B cell (primary cell): ENCODE measurements around the gene NLRP5. TPM values are rescaled to one million over a fixed set of nuclear protein-coding genes. Genes with fewer than 3 reads are reported as not detected.
"Not testable (repeated sequence)": the region's sequence is repeated elsewhere in the genome, so short reads cannot be mapped to it uniquely, and the experiment has no call there.

Experiments used
- ATAC-seq: fragments of 200-7000 bp; cut with Tn5 transposase; one replicate; pipeline ENCODE4 v1.10.0; 2021; ENCODE audit warnings: low read depth, mild to moderate bottlenecking, moderate number of reproducible peaks, moderate library complexity
- CTCF ChIA-PET: fragments of 350-600 bp; sonication (Branson Sonifier 250); formaldehyde crosslinking; loops from one replicate; lab custom pipeline; 2021; ENCODE audit warnings: antibody characterized with exemption, inconsistent platforms; lab: Charles Lee
- POLR2A ChIA-PET: fragments of 350-600 bp; sonication (Branson Sonifier 250); formaldehyde crosslinking; loops from one replicate; lab custom pipeline; 2021; ENCODE audit warnings: antibody characterized with exemption; lab: Charles Lee
- DNase-seq: peaks from one replicate; pipeline ENCODE4 v3.0.0; 2013
- H2AFZ ChIP-seq: 2 replicates; pipeline ENCODE4 v1.6.1; 2012; ENCODE audit warnings: mild to moderate bottlenecking, low read depth, low read length; ENCODE audit not compliant: insufficient read depth, poor library complexity, severe bottlenecking
- H3K27ac ChIP-seq, 2 donors: 1 replicate in 1 of 2; 2 replicates in 1 of 2; pipeline ENCODE4 v1.5.1; 2012 to 2013; ENCODE audit warnings: low read length in 2 of 2, mild to moderate bottlenecking in 2 of 2, moderate library complexity in 1 of 2
- H3K27me3 ChIP-seq, 4 experiments: fragments of 200-600 bp in 1 of 4; sonication (generic) in 1 of 4; replicated peaks in 1 of 4; 1 replicate in 2 of 4; 2 replicates in 2 of 4; pipeline versions ENCODE4 v1.6.1 to v1.7.0; 2013 to 2016; ENCODE audit warnings: low read length in 3 of 4, mild to moderate bottlenecking in 2 of 4, mixed read lengths in 1 of 4, moderate library complexity in 1 of 4; ENCODE audit not compliant: insufficient read depth in 4 of 4, control insufficient read depth in 3 of 4; ENCODE audit errors: control extremely low read depth in 1 of 4
- H3K36me3 ChIP-seq, 2 experiments: replicated peaks in 1 of 2; 1 replicate in 1 of 2; 2 replicates in 1 of 2; pipeline versions ENCODE4 v1.6.1 to v1.7.1; 2013; ENCODE audit warnings: low read length in 1 of 2; ENCODE audit not compliant: insufficient read depth in 2 of 2, control insufficient read depth in 1 of 2; ENCODE audit errors: control extremely low read depth in 1 of 2, extremely low read depth in 1 of 2
- H3K4me1 ChIP-seq, 2 donors: fragments of 200-600 bp in 1 of 2; sonication (generic) in 1 of 2; 1 replicate in 1 of 2; 2 replicates in 1 of 2; pipeline versions ENCODE4 v1.5.1 to v1.6.1; 2013 to 2017; ENCODE audit warnings: low read length in 2 of 2; ENCODE audit not compliant: control insufficient read depth in 2 of 2, insufficient read depth in 2 of 2
- H3K4me2 ChIP-seq: replicated peaks from 2 replicates; pipeline ENCODE3; 2012; ENCODE audit warnings: mild to moderate bottlenecking, low read depth, low read length; ENCODE audit not compliant: poor library complexity, severe bottlenecking
- H3K4me3 ChIP-seq, 5 experiments: fragments of 200-600 bp in 1 of 5; sonication (generic) in 1 of 5; 1 replicate in 3 of 5; 2 replicates in 2 of 5; pipeline versions ENCODE4 v1.5.1 to v1.7.0; 2011 to 2016; ENCODE audit warnings: low read length in 4 of 5, mild to moderate bottlenecking in 4 of 5, low read depth in 2 of 5, control low read depth in 1 of 5, moderate library complexity in 1 of 5; ENCODE audit not compliant: insufficient read depth in 1 of 5; ENCODE audit errors: control extremely low read depth in 1 of 5, extremely low read depth in 1 of 5
- H3K79me2 ChIP-seq: fragments of 200-600 bp; sonication (generic); one replicate; pipeline ENCODE4 v1.6.0; 2016; ENCODE audit warnings: low read length; ENCODE audit not compliant: control insufficient read depth, insufficient read depth
- H3K9ac ChIP-seq: fragments of 200-600 bp; sonication (generic); 2 replicates; pipeline ENCODE4 v1.6.1; 2017; ENCODE audit warnings: mild to moderate bottlenecking, low read length, moderate library complexity
- H3K9me3 ChIP-seq, 3 donors: one replicate each; pipeline versions ENCODE4 v1.6.1 to v1.7.1; 2013; ENCODE audit warnings: low read length in 2 of 3; ENCODE audit not compliant: control insufficient read depth in 2 of 3, insufficient read depth in 1 of 3; ENCODE audit errors: control extremely low read depth in 1 of 3
- H4K20me1 ChIP-seq: 2 replicates; pipeline ENCODE4 v1.6.0; 2012; ENCODE audit warnings: mild to moderate bottlenecking, low read length; ENCODE audit not compliant: insufficient read depth, control insufficient read depth, poor library complexity, severe bottlenecking
- H3K27ac Mint-ChIP-seq: one replicate; pipeline ENCODE4 v1.8.0; 2021; ENCODE audit warnings: mixed read lengths
- H3K27me3 Mint-ChIP-seq: one replicate; pipeline ENCODE4 v1.8.0; 2021; ENCODE audit warnings: mixed read lengths
- H3K4me1 Mint-ChIP-seq: one replicate; pipeline ENCODE4 v1.8.0; 2021; ENCODE audit warnings: mixed read lengths
- H3K4me3 Mint-ChIP-seq: one replicate; pipeline ENCODE4 v1.8.0; 2021; ENCODE audit warnings: mixed read lengths
- H3K9me3 Mint-ChIP-seq: one replicate; pipeline ENCODE4 v1.8.0; 2022; ENCODE audit warnings: mixed read lengths; ENCODE audit not compliant: insufficient read depth
- CTCF ChIP-seq: fragments of 200-600 bp; IDR thresholded peaks from one replicate; pipeline ENCODE4 v1.8.0; 2022; ENCODE audit warnings: antibody characterized with exemption, mild to moderate bottlenecking
- EZH2 ChIP-seq: IDR thresholded peaks from 2 replicates; pipeline ENCODE4 v1.6.1; 2012; ENCODE audit warnings: borderline replicate concordance, low read depth, mild to moderate bottlenecking, moderate library complexity, low read length; ENCODE audit not compliant: insufficient read depth, poor library complexity, severe bottlenecking
- WGBS: methylation state at CpG from one replicate; pipeline ENCODE4 v1.1.5; 2013; ENCODE audit warnings: missing lambda C conversion rate; ENCODE audit not compliant: insufficient coverage; 5-methylcytosine and 5-hydroxymethylcytosine counted together
- intact Hi-C: fragments of 100-400 bp; cut with micrococcal nuclease; formaldehyde crosslinking; loops from one replicate; pipeline ENCODE4 v1.10.0; 2022
- polyA plus RNA-seq: library from polyadenylated mRNA; depleted of rRNA; stranded (reverse); fragments of >200 nt; gene quantifications from 2 replicates; pipeline ENCODE4 v1.2.3, GENCODE V29; 2012
- total RNA-seq, 2 donors: library from RNA; stranded (reverse); fragments of 120-200 nt in 1 of 2; gene quantifications; 1 replicate in 1 of 2; 2 replicates in 1 of 2; pipeline versions ENCODE4 v1.2.3 to v1.2.4, GENCODE V29; 2013 to 2022

Gene NLRP5
- total and polyA plus RNA-seq, 2 donors (not counting 1 experiment from before 2014, with no cell fraction given) = not detected

DNA sequence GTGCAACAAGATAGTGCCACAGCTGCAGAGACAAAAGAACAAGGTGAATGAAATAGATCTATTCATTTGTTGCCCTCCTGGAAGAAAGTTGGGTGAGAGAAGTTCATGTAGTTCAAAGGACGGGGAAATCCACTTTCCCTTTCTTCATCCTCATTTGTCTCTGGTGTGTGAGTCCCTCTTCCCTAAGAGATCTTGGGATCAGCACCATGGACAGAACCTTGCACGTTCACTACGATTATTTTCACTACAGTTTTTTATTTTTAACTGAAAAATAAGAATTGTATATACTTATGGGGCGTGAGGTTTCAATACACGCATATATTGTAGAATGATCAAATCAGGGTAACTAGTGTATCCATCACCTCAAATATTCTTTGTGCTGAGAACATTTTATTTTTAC is 29.2 kb downstream of the NLRP5 start:
- H3K4me3 ChIP-seq = no peak overlapping the region
- CTCF ChIA-PET = no interaction called here
- no peak overlapping the region for H3K4me3 Mint-ChIP-seq
- peaks cover 0 to 15% (median 0%) of the 10 kb centered on the region in 3 donors for H3K9me3 ChIP-seq
- DNase-seq (no peak), ATAC-seq (no peak)
- POLR2A ChIA-PET = no interaction called here
- H3K27me3 Mint-ChIP-seq = peaks cover 7% of the 10 kb centered on the region
- no peak overlapping the region for H2AFZ ChIP-seq
- no peak overlapping the region for H3K4me2 ChIP-seq
- no peaks in the 10 kb centered on the region for H4K20me1 ChIP-seq
- H3K27me3 ChIP-seq = no peaks in the 10 kb centered on the region
- H3K27ac ChIP-seq = no peak overlapping the region
- intact Hi-C loops = no loop called here
- H3K27ac Mint-ChIP-seq = no peak overlapping the region
- no peaks in the 10 kb centered on the region for H3K4me1 ChIP-seq
- no peaks in the 10 kb centered on the region for H3K36me3 ChIP-seq
- no peaks in the 10 kb centered on the region for H3K79me2 ChIP-seq
- no peak for TF ChIP-seq CTCF
- TF ChIP-seq EZH2 = no peak
- peaks cover 4% of the 10 kb centered on the region for H3K9me3 Mint-ChIP-seq
- WGBS = no CpG with 5 or more reads among the region's 5 CpGs
- H3K9ac ChIP-seq = no peak overlapping the region
- H3K4me1 Mint-ChIP-seq = no peaks in the 10 kb centered on the region

DNA sequence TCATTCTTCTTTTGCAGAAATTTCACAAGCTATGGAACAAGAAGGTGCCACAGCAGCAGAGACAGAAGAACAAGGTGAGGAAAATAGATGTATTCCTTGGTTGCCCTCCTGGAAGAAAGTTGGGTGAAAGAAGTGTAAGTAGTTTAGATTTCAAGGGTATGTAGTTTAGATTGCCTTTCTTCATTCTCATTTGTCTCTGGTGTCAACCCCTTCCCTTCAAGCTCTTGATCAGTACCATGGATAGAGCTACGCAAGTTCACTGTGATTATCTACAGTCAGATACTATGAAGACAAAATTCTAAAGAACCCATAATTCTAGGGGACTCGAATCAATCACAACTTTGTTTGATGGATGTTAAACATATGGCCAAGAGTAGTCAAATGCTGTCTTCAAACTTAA is 32.8 kb downstream of the NLRP5 start:
- CTCF ChIA-PET, H3K4me3 Mint-ChIP-seq, H3K27me3 Mint-ChIP-seq, H3K9ac ChIP-seq, H3K4me1 Mint-ChIP-seq, DNase-seq, H4K20me1 ChIP-seq, H3K9me3 Mint-ChIP-seq, H3K4me1 ChIP-seq, H2AFZ ChIP-seq, H3K4me2 ChIP-seq, H3K4me3 ChIP-seq, ATAC-seq, POLR2A ChIA-PET, H3K27me3 ChIP-seq, H3K36me3 ChIP-seq, H3K27ac Mint-ChIP-seq, intact Hi-C loops, H3K27ac ChIP-seq, H3K79me2 ChIP-seq: not testable (repeated sequence)
- H3K9me3 ChIP-seq = peaks cover 0 to 15% (median 0%) of the 10 kb centered on the region in 3 donors
- WGBS = no CpG with 5 or more reads among the region's 2 CpGs

DNA sequence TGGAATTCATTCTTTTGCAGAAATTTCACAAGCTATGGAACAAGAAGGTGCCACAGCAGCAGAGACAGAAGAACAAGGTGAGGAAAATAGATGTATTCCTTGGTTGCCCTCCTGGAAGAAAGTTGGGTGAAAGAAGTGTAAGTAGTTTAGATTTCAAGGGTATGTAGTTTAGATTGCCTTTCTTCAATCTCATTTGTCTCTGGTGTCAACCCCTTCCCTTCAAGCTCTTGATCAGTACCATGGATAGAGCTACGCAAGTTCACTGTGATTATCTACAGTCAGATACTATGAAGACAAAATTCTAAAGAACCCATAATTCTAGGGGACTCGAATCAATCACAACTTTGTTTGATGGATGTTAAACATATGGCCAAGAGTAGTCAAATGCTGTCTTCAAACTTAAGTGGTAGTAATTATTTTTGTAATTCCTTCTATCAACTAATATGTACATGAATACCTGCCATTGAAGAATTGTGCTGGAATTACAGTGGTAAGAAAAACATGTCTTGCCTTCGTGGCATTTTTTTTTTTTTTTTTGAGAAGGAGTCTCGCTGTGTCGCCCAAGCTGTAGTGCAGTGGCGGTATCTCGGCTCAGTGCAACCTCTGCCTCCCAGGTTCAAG is 33.9 kb downstream of the NLRP5 start:
- H3K79me2 ChIP-seq, H4K20me1 ChIP-seq, H2AFZ ChIP-seq, H3K4me3 ChIP-seq, H3K36me3 ChIP-seq, H3K27me3 ChIP-seq, H3K9ac ChIP-seq, H3K27me3 Mint-ChIP-seq, intact Hi-C loops, H3K4me2 ChIP-seq, H3K27ac ChIP-seq, POLR2A ChIA-PET, H3K9me3 Mint-ChIP-seq, H3K4me1 Mint-ChIP-seq, H3K4me3 Mint-ChIP-seq, H3K27ac Mint-ChIP-seq, H3K4me1 ChIP-seq, DNase-seq, ATAC-seq: not testable (repeated sequence)
- CTCF ChIA-PET = interaction anchor here (0.7 kb wide), 1 partner anchor 9 kb away, joined by 3 read pairs; no protein-coding TSS in a partner anchor
- H3K9me3 ChIP-seq = peaks cover 0 to 14% (median 0%) of the 10 kb centered on the region in 3 donors
- 59% methylated on average over 4 of the region's 7 CpGs for WGBS
